Ovary (tissue), 9 donors: ENCODE data around the gene SPATA2L. TPM values are rescaled to one million over a fixed set of nuclear protein-coding genes. Genes with fewer than 3 reads are reported as not detected.

Experiments
- DNase-seq, 5 donors: peaks; one replicate each; pipeline ENCODE4 v3.0.0-alpha.2; 2019 to 2020
- H3K27ac ChIP-seq, 2 donors: fragments of 200-600 bp; one replicate each; pipeline versions ENCODE4 v1.5.1 to v1.8.0; 2019 to 2022
- H3K27me3 ChIP-seq: fragments of 200-600 bp; one replicate; pipeline ENCODE4 v1.8.0; 2022
- H3K36me3 ChIP-seq: fragments of 200-600 bp; sonication (generic); one replicate; pipeline ENCODE4 v1.5.1; 2019
- H3K4me1 ChIP-seq: one replicate; pipeline ENCODE4 v1.8.1; 2013; ENCODE audit warnings: mild to moderate bottlenecking, moderate library complexity; ENCODE audit not compliant: insufficient read depth
- H3K4me3 ChIP-seq: fragments of 200-600 bp; sonication (generic); one replicate; pipeline ENCODE4 v1.5.1; 2017
- H3K9me3 ChIP-seq, 2 donors: fragments of 200-600 bp in 1 of 2; sonication (generic) in 1 of 2; one replicate each; pipeline versions ENCODE4 v1.5.1 to v1.8.1; 2013 to 2019; ENCODE audit warnings: mild to moderate bottlenecking in 1 of 2, moderate library complexity in 1 of 2
- EP300 ChIP-seq: sonication (generic); formaldehyde crosslinking; IDR thresholded peaks from one replicate; pipeline ENCODE4 v1.6.1; 2017; ENCODE audit warnings: antibody characterized with exemption
- POLR2A ChIP-seq: fragments of 450-650 bp; IDR thresholded peaks from one replicate; pipeline ENCODE4 v1.6.1; 2017; ENCODE audit warnings: antibody characterized with exemption, mild to moderate bottlenecking, moderate library complexity
- WGBS, 3 donors: extraction: QIAGEN DNeasy Blood & Tissue Kit in 1 of 3; methylation state at CpG; one replicate each; pipeline versions ENCODE4 v1.1.5 to v1.1.7; 2013 to 2017; 5-methylcytosine and 5-hydroxymethylcytosine counted together
- intact Hi-C, 4 donors: fragments of 100-400 bp; cut with DNase I; formaldehyde crosslinking; loops; one replicate each; pipeline versions ENCODE4 v1.11.0 to v1.15.1; 2022 to 2023
- polyA plus RNA-seq, 2 donors: library from polyadenylated mRNA; stranded (reverse); fragments of 200-250 nt in 1 of 2; fragments of 350-450 nt in 1 of 2; fragmentation: Illumina TruSeq in 1 of 2; extraction: RNeasy Lipid Tissue Mini Kit (QIAGEN cat#74804) in 1 of 2; gene quantifications; one replicate each; pipeline ENCODE4 v1.2.3, GENCODE V29; 2013 to 2014
- total RNA-seq, 7 donors: library from RNA; depleted of rRNA in 2 of 7; stranded (reverse); fragments of >200 nt in 2 of 7; fragmentation: NEBNext Ultra II Directional in 3 of 7; extraction: Animal tissue kit (Norgen Biotek cat#: 25700) in 3 of 7; gene quantifications; one replicate each; pipeline versions ENCODE4 v1.1.0 to v1.2.4, GENCODE V29; 2016 to 2023
- TF ChIP-seq, protein P1 (sequence below), 3 donors: fragments of 450-650 bp in 2 of 3; fragments of 200-600 bp in 1 of 3; IDR thresholded peaks; one replicate each; pipeline versions ENCODE4 v1.5.1 to v1.8.0; 2016 to 2022; ENCODE audit warnings: antibody characterized with exemption in 3 of 3, mild to moderate bottlenecking in 1 of 3
- donor health status: DM: no; HTN: no; CAD: no; lungs with moderate emphysema.
- donor health status: DM: no; HTN: no; CAD: no.
- donor health status: Bipolar disorder and iron deficiency.
- donor health status: DM: yes; HTN: yes; CAD: no.
- donor health status: DM: no; HTN: no; CAD: no.
- donor health status: DM: yes; HTN: yes; CAD: no.

Gene SPATA2L
- total and polyA plus RNA-seq, 9 donors = 0.42 to 29.8 (median 5.2) TPM

GRCh38 chr16:89656435-89657121 lies 44.9 kb downstream of the SPATA2L start:
- Histone ChIP-seq H3K27me3 (no peaks in the 10 kb centered on the region), H3K36me3 (no peaks in the 10 kb centered on the region), H3K27ac (peak overlapping the region in 1 of 2 donors; percentile 36), H3K4me1 (peaks cover 13% of the 10 kb centered on the region), H3K9me3 (no peaks in the 10 kb centered on the region), H3K4me3 (peak overlapping the region; percentile 83)
- no peak for TF ChIP-seq POLR2A
- TF ChIP-seq, protein P1, sequence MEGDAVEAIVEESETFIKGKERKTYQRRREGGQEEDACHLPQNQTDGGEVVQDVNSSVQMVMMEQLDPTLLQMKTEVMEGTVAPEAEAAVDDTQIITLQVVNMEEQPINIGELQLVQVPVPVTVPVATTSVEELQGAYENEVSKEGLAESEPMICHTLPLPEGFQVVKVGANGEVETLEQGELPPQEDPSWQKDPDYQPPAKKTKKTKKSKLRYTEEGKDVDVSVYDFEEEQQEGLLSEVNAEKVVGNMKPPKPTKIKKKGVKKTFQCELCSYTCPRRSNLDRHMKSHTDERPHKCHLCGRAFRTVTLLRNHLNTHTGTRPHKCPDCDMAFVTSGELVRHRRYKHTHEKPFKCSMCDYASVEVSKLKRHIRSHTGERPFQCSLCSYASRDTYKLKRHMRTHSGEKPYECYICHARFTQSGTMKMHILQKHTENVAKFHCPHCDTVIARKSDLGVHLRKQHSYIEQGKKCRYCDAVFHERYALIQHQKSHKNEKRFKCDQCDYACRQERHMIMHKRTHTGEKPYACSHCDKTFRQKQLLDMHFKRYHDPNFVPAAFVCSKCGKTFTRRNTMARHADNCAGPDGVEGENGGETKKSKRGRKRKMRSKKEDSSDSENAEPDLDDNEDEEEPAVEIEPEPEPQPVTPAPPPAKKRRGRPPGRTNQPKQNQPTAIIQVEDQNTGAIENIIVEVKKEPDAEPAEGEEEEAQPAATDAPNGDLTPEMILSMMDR (IDR thresholded peaks at IDR 0.05) = no peak
- TF ChIP-seq EP300 = no peak
- DNase-seq = peak in 4 of 5 donors; percentile 30 to 54 (median 50)
- intact Hi-C loops = no loop called here
- whole genome bisulfite sequencing, 3 donors = 22 to 24% (median 24%) methylated on average over 22 to 32 of the region's 32 CpGs

DNA sequence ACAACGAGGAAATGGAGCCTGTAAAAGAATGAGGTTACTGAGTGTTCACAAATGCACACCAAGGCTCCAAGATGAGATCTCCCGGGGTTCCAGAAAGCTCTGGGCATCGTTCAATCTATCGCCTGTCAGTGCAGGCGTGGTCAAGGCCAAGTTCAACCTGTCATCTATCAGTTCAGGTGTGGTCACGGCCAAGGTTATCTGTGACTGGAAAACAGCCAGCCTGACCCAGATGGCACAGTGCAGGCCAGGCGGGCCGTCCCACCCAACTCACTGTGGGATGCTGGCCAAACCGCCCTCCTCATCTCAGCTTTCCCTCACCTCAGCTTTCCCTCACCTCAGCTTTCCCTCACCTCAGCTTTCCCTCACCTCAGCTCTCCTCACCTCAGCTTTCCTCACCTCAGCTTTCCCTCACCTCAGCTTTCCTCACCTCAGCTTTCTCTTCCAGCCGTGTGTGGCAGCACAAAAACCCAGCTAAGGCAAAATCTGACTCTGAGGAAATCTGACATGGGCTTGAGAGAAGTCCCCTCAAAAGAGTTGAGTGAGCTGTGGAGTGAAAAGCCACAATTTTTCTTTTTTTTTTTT lies 46.4 kb downstream of the SPATA2L start:
- no peaks in the 10 kb centered on the region for H3K9me3 ChIP-seq
- 74 to 82% (median 78%) methylated on average over 10 of the region's 10 CpGs for WGBS, 3 donors
- H3K4me1 ChIP-seq = peaks cover 13% of the 10 kb centered on the region
- H3K27me3 ChIP-seq = no peaks in the 10 kb centered on the region
- intact Hi-C loops = no loop called here
- no peak for DNase-seq
- H3K36me3 ChIP-seq = no peaks in the 10 kb centered on the region
- no peak overlapping the region for H3K27ac ChIP-seq
- TF ChIP-seq, protein P1 (IDR thresholded peaks at IDR 0.05) = no peak
- TF ChIP-seq EP300 (no peak), POLR2A (no peak)
- no peak overlapping the region for H3K4me3 ChIP-seq

DNA sequence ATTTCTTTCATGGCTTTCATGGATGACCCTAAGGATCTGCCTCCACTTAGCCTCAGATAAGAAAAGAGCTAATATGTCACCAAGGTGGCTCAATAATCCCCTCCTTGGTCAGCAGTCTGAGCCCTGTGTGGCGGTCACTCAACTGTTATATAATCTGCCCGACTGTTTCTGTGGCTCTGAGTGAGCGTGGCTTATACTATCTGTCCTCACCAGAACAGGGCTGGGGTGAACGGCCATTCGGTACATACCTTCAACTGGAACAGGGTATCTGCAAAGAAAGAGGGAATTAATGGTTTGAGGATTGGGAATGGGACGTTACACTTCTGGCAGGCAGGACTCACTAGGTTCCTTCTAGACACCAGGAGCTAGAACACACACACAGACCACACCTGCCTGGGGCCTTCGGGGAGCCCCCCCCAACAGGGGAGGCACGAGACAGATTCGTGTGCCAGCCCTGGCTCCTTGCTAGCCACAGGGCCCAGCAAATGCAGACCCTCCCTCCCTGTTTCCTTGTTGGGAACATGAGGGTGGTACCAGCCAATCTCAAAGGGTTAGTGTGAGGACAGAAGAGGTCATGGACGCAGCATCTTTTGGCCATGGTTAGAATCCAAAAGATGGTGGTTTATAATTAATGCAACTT lies 47.7 kb downstream of the SPATA2L start:
- H3K9me3 ChIP-seq = no peaks in the 10 kb centered on the region
- H3K36me3 ChIP-seq = no peaks in the 10 kb centered on the region
- DNase-seq = no peak
- H3K27ac ChIP-seq = no peak overlapping the region
- TF ChIP-seq EP300 (no peak), POLR2A (no peak)
- TF ChIP-seq, protein P1 (IDR thresholded peaks at IDR 0.05) = no peak
- H3K27me3 ChIP-seq = no peaks in the 10 kb centered on the region
- 80 to 87% (median 83%) methylated on average over 10 of the region's 10 CpGs for WGBS, 3 donors
- intact Hi-C loops = no loop called here
- peaks cover 12% of the 10 kb centered on the region for H3K4me1 ChIP-seq
- no peak overlapping the region for H3K4me3 ChIP-seq

- intact Hi-C loops = no loop called here
- no peak for DNase-seq
- no peaks in the 10 kb centered on the region for H3K36me3 ChIP-seq
Measured at GRCh38 chr16:89651584-89651983, 49.9 kb downstream of the SPATA2L start.

More at GRCh38 chr16:89651584-89651983, 49.9 kb downstream of the SPATA2L start:
- Histone ChIP-seq H3K4me1 (peaks cover 3% of the 10 kb centered on the region), H3K27me3 (no peaks in the 10 kb centered on the region), H3K27ac (no peak overlapping the region), H3K9me3 (no peaks in the 10 kb centered on the region), H3K4me3 (no peak overlapping the region)
- WGBS, 3 donors = 86 to 90% (median 87%) methylated on average over 15 of the region's 15 CpGs
- no peak for TF ChIP-seq POLR2A
- TF ChIP-seq EP300 = no peak
- TF ChIP-seq, protein P1 (IDR thresholded peaks at IDR 0.05) = no peak
